Mucosa of descending colon (tissue), 3 donors: Measurements from ENCODE around the gene MFSD1. TPM values are rescaled to one million over a fixed set of nuclear protein-coding genes. Genes with fewer than 3 reads are reported as not detected.

ENCODE experiments used
- ATAC-seq: fragments of 200-7000 bp; cut with Tn5 transposase; one replicate; pipeline ENCODE4 v1.9.1; 2020; ENCODE audit warnings: mild to moderate bottlenecking, moderate library complexity
- DNase-seq, 3 donors: peaks; one replicate each; pipeline ENCODE4 v3.0.0-alpha.2; 2020
- H3K36me3 ChIP-seq: fragments of 200-600 bp; one replicate; pipeline ENCODE4 v1.8.0; 2021; ENCODE audit warnings: low read depth, mild to moderate bottlenecking
- H3K4me1 ChIP-seq: fragments of 200-600 bp; one replicate; pipeline ENCODE4 v1.8.0; 2021; ENCODE audit warnings: low read depth, mild to moderate bottlenecking
- H3K4me3 ChIP-seq: fragments of 200-600 bp; one replicate; pipeline ENCODE4 v1.8.0; 2021; ENCODE audit warnings: mild to moderate bottlenecking
- H3K9me3 ChIP-seq: fragments of 200-600 bp; one replicate; pipeline ENCODE4 v1.8.0; 2021; ENCODE audit warnings: mild to moderate bottlenecking
- intact Hi-C, 2 donors: fragments of 100-400 bp; cut with DNase I in 1 of 2; cut with micrococcal nuclease in 1 of 2; formaldehyde crosslinking; loops; one replicate each; pipeline versions ENCODE4 v1.11.0 to v1.11.1; 2022; cut with DNase I, micrococcal nuclease
- total RNA-seq, 3 donors: library from RNA; stranded (reverse); fragmentation: NEBNext Ultra II Directional in 2 of 3; extraction: Animal tissue kit (Norgen Biotek cat#: 25700) in 2 of 3; gene quantifications; one replicate each; pipeline versions ENCODE4 v1.2.1 to v1.2.4, GENCODE V29; 2021 to 2023
- TF ChIP-seq, protein P1 (sequence below): fragments of 200-600 bp; IDR thresholded peaks from one replicate; pipeline ENCODE4 v1.8.0; 2022; ENCODE audit warnings: antibody characterized with exemption, mild to moderate bottlenecking
- donor health status: DM: no; HTN: no; CAD: no; lungs with moderate emphysema.
- donor health status: DM: no; HTN: no; CAD: no.
- donor health status: DM: no; HTN: yes; CAD: no.

Gene MFSD1
- total RNA-seq, 3 donors from 2014 or later, result 55.3 to 77.8 (median 59.4) TPM

GRCh38 chr3:158763421-158763820, 38.4 kb upstream of the MFSD1 start:
- H3K9me3 ChIP-seq, result no peaks in the 10 kb centered on the region
- intact Hi-C loops, result no loop called here

GRCh38 chr3:158765518-158766205, 36.2 kb upstream of the MFSD1 start:
- Histone ChIP-seq H3K4me3 (no peak overlapping the region), H3K36me3 (no peaks in the 10 kb centered on the region), H3K9me3 (no peaks in the 10 kb centered on the region), H3K4me1 (peaks cover 10% of the 10 kb centered on the region)
- intact Hi-C loops, result no loop called here
- no peak for ATAC-seq
- TF ChIP-seq, protein P1, sequence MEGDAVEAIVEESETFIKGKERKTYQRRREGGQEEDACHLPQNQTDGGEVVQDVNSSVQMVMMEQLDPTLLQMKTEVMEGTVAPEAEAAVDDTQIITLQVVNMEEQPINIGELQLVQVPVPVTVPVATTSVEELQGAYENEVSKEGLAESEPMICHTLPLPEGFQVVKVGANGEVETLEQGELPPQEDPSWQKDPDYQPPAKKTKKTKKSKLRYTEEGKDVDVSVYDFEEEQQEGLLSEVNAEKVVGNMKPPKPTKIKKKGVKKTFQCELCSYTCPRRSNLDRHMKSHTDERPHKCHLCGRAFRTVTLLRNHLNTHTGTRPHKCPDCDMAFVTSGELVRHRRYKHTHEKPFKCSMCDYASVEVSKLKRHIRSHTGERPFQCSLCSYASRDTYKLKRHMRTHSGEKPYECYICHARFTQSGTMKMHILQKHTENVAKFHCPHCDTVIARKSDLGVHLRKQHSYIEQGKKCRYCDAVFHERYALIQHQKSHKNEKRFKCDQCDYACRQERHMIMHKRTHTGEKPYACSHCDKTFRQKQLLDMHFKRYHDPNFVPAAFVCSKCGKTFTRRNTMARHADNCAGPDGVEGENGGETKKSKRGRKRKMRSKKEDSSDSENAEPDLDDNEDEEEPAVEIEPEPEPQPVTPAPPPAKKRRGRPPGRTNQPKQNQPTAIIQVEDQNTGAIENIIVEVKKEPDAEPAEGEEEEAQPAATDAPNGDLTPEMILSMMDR, result no peak
- no peak for DNase-seq

More at GRCh38 chr3:158763421-158763820, 38.4 kb upstream of the MFSD1 start:
- TF ChIP-seq, protein P1, result no peak
- H3K4me3 ChIP-seq, result no peak overlapping the region
- ATAC-seq (no peak), DNase-seq (no peak)
- H3K36me3 ChIP-seq, result no peaks in the 10 kb centered on the region
- peaks cover 5% of the 10 kb centered on the region for H3K4me1 ChIP-seq

DNA sequence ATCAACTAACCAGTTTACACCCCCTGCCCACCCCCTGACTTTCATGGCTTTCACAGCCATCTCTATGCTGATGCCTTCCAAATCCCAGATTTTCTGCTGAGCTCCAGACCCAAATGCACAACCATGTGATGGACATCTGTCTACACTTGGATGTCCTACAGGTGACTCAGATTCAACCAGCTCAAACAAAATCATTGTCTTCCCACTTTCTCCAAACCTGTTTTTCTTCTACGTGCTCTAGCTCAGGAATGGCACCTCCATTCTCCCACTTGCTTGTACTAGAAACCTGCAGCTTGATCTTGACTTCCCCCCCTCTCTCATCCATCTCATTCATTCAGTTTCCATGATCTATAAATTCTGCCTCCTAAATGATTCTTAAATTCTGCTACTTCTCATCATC, 35.5 kb upstream of the MFSD1 start:
- H3K4me1 ChIP-seq, result peaks cover 10% of the 10 kb centered on the region

DNA sequence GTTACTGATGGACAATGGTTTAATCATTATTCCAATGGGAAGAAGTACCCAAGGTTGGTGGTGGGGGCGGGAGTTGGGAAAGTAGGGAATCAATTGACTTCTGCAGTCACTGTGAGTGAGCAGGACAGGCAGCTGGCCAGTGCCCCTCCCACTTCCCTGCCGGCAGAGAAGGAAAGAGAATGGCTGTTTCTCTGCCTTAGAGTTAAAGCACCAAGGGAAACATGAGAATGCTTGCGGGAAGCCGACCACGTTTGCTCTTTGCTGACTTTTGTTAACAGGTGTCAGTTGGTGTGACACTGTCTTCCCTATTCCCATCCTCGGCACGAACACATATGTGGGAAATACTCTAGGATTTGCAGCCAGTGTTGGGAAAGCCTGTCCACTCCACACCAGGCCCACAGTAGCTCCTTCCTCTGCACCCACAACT, 33.5 kb upstream of the MFSD1 start:
- ATAC-seq, result peak; percentile 79
- intact Hi-C loops, result no loop called here
- H3K4me3 ChIP-seq, result no peak overlapping the region

More for the DNA sequence above, 35.5 kb upstream of the MFSD1 start:
- no peak for DNase-seq
- no peak for ATAC-seq
- H3K9me3 ChIP-seq, result no peaks in the 10 kb centered on the region
- H3K36me3 ChIP-seq, result no peaks in the 10 kb centered on the region
- TF ChIP-seq, protein P1, result no peak
- H3K4me3 ChIP-seq, result no peak overlapping the region
- intact Hi-C loops, result no loop called here

DNA sequence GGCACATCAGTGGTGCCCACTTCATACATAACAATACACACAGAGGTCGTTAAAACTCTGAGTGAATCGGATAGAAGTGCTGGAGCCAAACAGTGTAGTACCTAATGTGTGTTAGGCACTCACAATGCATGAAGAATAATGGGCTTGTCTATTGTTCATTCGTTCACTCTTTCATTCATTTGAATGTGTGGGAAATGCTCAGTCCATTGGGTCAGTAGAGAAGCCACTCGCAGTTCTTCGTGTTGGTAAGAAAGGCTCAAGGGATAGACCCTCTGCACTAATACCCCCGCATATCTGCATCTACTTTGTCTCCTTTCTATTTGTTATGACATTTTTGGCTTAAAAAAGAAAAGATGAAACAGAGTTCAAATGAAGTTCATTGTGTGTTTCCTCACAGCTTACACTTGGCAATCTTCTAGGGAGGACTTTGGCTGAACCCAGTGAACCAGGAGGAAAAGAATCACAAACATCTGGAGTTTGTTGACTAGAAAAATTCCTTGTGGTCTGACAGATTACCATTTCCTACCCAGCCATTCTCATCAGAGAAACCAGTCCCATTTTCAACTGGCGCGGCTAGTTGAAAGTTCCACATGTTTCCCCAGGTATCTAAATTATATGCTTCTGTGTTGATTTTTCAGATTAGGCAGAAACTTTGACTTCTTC, 32.8 kb upstream of the MFSD1 start:
- ATAC-seq (peak; percentile 66), DNase-seq (peak in 1 of 3 donors; percentile 45)
- intact Hi-C loops, result no loop called here
- H3K36me3 ChIP-seq, result no peaks in the 10 kb centered on the region
- TF ChIP-seq, protein P1, result no peak
- peaks cover 10% of the 10 kb centered on the region for H3K4me1 ChIP-seq
- H3K9me3 ChIP-seq, result no peaks in the 10 kb centered on the region
- H3K4me3 ChIP-seq, result no peak overlapping the region

More for the DNA sequence above, 33.5 kb upstream of the MFSD1 start:
- peak; percentile 68 to 73 (median 73) for DNase-seq
- Histone ChIP-seq H3K4me1 (peaks cover 10% of the 10 kb centered on the region), H3K9me3 (no peaks in the 10 kb centered on the region), H3K36me3 (no peaks in the 10 kb centered on the region)
- TF ChIP-seq, protein P1, result no peak
